ENCODE results near the gene AMZ1.

- TF ChIP-seq POLR2AphosphoS5 (IDR thresholded peaks at IDR 0.05; ENCODE audit: low read depth, low read length): no peak
- TF ChIP-seq SIN3A (IDR thresholded peaks at IDR 0.05; ENCODE audit: borderline replicate concordance, insufficient read depth, low read length): no peak
- TF ChIP-seq TAF1 (IDR thresholded peaks at IDR 0.05; ENCODE audit: borderline replicate concordance, insufficient read depth, low read length): no peak
- TF ChIP-seq FOXP2 (optimal IDR thresholded peaks at IDR 0.05; ENCODE audit: borderline replicate concordance, extremely low read depth, extremely low read length, insufficient read depth): no peak
- TF ChIP-seq REST (IDR thresholded peaks at IDR 0.05; ENCODE audit: insufficient read depth in 1 of 2, low read depth in 2 of 2, low read length in 2 of 2): no peak
Measured at GRCh38 chr7:2750004-2750407, 62.0 kb downstream of the AMZ1 start.
